H1 (cell line): ENCODE results near the gene USP24. TPM values are rescaled to one million over a fixed set of nuclear protein-coding genes. Genes with fewer than 3 reads are reported as not detected.

Experiments
- CTCF ChIA-PET: fragments of 300-600 bp; sonication (Branson Sonifier 250); formaldehyde crosslinking; loops from one replicate; lab custom pipeline; 2021; ENCODE audit not compliant: partially characterized antibody; lab: Charles Lee
- POLR2A ChIA-PET: fragments of 300-600 bp; sonication (Branson Sonifier 250); formaldehyde crosslinking; loops from one replicate; lab custom pipeline; 2021; ENCODE audit warnings: inconsistent platforms; ENCODE audit not compliant: partially characterized antibody; lab: Charles Lee
- DNase-seq, 2 experiments: peaks; one replicate each; pipeline versions ENCODE4 v3.0.0 to v3.0.0-alpha.2; 2010 to 2022; ENCODE audit warnings: low spot score in 2 of 2, low read depth in 1 of 2, mixed read lengths in 1 of 2
- FAIRE-seq: peaks from 2 replicates; lab custom pipeline; 2011; peaks lifted over from hg19 to GRCh38; lab: Jason Lieb, UNC
- H2AFZ ChIP-seq: 2 replicates; pipeline ENCODE4 v1.8.1; 2012; ENCODE audit warnings: low read length, inconsistent platforms
- H2AK5ac ChIP-seq: 2 replicates; pipeline ENCODE4 v1.6.1; 2013; ENCODE audit warnings: low read depth, low read length
- H2BK120ac ChIP-seq: replicated peaks from 2 replicates; pipeline ENCODE3; 2013; ENCODE audit warnings: low read depth, low read length, inconsistent platforms
- H2BK12ac ChIP-seq: 2 replicates; pipeline ENCODE4 v1.6.1; 2013; ENCODE audit warnings: low read depth, low read length
- H2BK15ac ChIP-seq: 2 replicates; pipeline ENCODE4 v1.6.1; 2013; ENCODE audit warnings: low read length
- H2BK20ac ChIP-seq: 2 replicates; pipeline ENCODE4 v1.6.1; 2013; ENCODE audit warnings: low read length
- H2BK5ac ChIP-seq: 2 replicates; pipeline ENCODE4 v1.6.1; 2013; ENCODE audit warnings: low read depth, low read length
- H3K14ac ChIP-seq: 2 replicates; pipeline ENCODE4 v1.6.1; 2013; ENCODE audit warnings: inconsistent platforms; ENCODE audit not compliant: insufficient read length
- H3K18ac ChIP-seq: 2 replicates; pipeline ENCODE4 v1.6.1; 2013; ENCODE audit warnings: low read length; ENCODE audit errors: extremely low read depth
- H3K23ac ChIP-seq: 2 replicates; pipeline ENCODE4 v1.6.1; 2013; ENCODE audit warnings: inconsistent platforms; ENCODE audit not compliant: insufficient read length
- H3K23me2 ChIP-seq: 2 replicates; pipeline ENCODE4 v1.6.1; 2013; ENCODE audit warnings: low read depth, low read length
- H3K27ac ChIP-seq: 2 replicates; pipeline ENCODE4 v1.6.1; 2011; ENCODE audit warnings: low read depth, low read length, inconsistent platforms
- H3K27me3 ChIP-seq, 4 experiments: replicated peaks in 1 of 4; 1 replicate in 1 of 4; 2 replicates in 3 of 4; pipeline versions ENCODE4 v1.6.1 to v1.8.1; 2011 to 2013; ENCODE audit warnings: low read length in 3 of 4, mild to moderate bottlenecking in 3 of 4, inconsistent platforms in 2 of 4, mixed read lengths in 2 of 4, moderate library complexity in 1 of 4; ENCODE audit not compliant: control insufficient read depth in 3 of 4, insufficient read depth in 3 of 4; ENCODE audit errors: extremely low read depth in 1 of 4
- H3K36me3 ChIP-seq, 4 experiments: 2 replicates each; pipeline versions ENCODE4 v1.6.1 to v1.8.1; 2011 to 2013; ENCODE audit warnings: mild to moderate bottlenecking in 4 of 4, low read length in 3 of 4, moderate library complexity in 2 of 4, control low read depth in 1 of 4, inconsistent platforms in 1 of 4; ENCODE audit not compliant: insufficient read depth in 4 of 4, control insufficient read depth in 2 of 4
- H3K4ac ChIP-seq: replicated peaks from 2 replicates; pipeline ENCODE3; 2013; ENCODE audit warnings: low read length, low read depth, mixed read lengths, inconsistent platforms; ENCODE audit not compliant: insufficient read length
- H3K4me1 ChIP-seq, 4 experiments: replicated peaks in 1 of 4; 1 replicate in 1 of 4; 2 replicates in 3 of 4; pipeline versions ENCODE4 v1.6.1 to v1.8.1; 2011 to 2013; ENCODE audit warnings: low read length in 3 of 4, inconsistent platforms in 2 of 4, mixed read lengths in 1 of 4; ENCODE audit not compliant: insufficient read depth in 4 of 4, control insufficient read depth in 3 of 4
- H3K4me2 ChIP-seq, 2 experiments: 2 replicates each; pipeline versions ENCODE4 v1.6.1 to v1.8.1; 2011 to 2013; ENCODE audit warnings: low read depth in 2 of 2, low read length in 2 of 2, control low read depth in 1 of 2, inconsistent platforms in 1 of 2, mild to moderate bottlenecking in 1 of 2; ENCODE audit not compliant: insufficient read depth in 1 of 2
- H3K4me3 ChIP-seq, 4 experiments: fragments of 200-600, 300-600 bp in 1 of 4; sonication (generic), shearing (Covaris generic), sonication (Bioruptor Twin) in 1 of 4; 2 replicates each; pipeline versions ENCODE4 v1.5.1 to v1.8.1; 2011 to 2016; ENCODE audit warnings: low read length in 4 of 4, low read depth in 3 of 4, control low read depth in 2 of 4, inconsistent platforms in 2 of 4, mild to moderate bottlenecking in 2 of 4, mixed read lengths in 1 of 4, moderate library complexity in 1 of 4; ENCODE audit not compliant: insufficient read depth in 2 of 4; ENCODE audit errors: extremely low read depth in 1 of 4
- H3K56ac ChIP-seq: replicated peaks from 2 replicates; pipeline ENCODE3; 2013; ENCODE audit warnings: low read depth, mild to moderate bottlenecking, mixed read lengths, low read length, inconsistent platforms; ENCODE audit not compliant: insufficient read length
- H3K79me1 ChIP-seq: 2 replicates; pipeline ENCODE4 v1.6.1; 2013; ENCODE audit warnings: low read depth, low read length, control low read depth
- H3K79me2 ChIP-seq, 2 experiments: 2 replicates each; pipeline versions ENCODE4 v1.6.1 to v1.8.1; 2012 to 2013; ENCODE audit warnings: low read length in 2 of 2, mild to moderate bottlenecking in 2 of 2, inconsistent platforms in 1 of 2; ENCODE audit not compliant: insufficient read depth in 2 of 2, control insufficient read depth in 1 of 2
- H3K9ac ChIP-seq, 4 experiments: replicated peaks in 1 of 4; 1 replicate in 1 of 4; 2 replicates in 3 of 4; pipeline versions ENCODE4 v1.6.1 to v1.8.1; 2011 to 2013; ENCODE audit warnings: low read depth in 3 of 4, low read length in 3 of 4, control low read depth in 2 of 4, mild to moderate bottlenecking in 2 of 4, moderate library complexity in 2 of 4, inconsistent platforms in 1 of 4; ENCODE audit errors: extremely low read depth in 1 of 4
- H3K9me3 ChIP-seq, 2 experiments: 2 replicates each; pipeline versions ENCODE4 v1.6.1 to v1.8.1; 2012 to 2013; ENCODE audit warnings: mild to moderate bottlenecking in 2 of 2, moderate library complexity in 2 of 2, control low read depth in 1 of 2, inconsistent platforms in 1 of 2, low read depth in 1 of 2, low read length in 1 of 2, mixed read lengths in 1 of 2; ENCODE audit not compliant: insufficient read depth in 2 of 2
- H4K20me1 ChIP-seq, 2 experiments: replicated peaks in 1 of 2; 2 replicates each; pipeline versions ENCODE3 to v1.8.1; 2011 to 2013; ENCODE audit warnings: inconsistent platforms in 2 of 2, low read length in 2 of 2, mild to moderate bottlenecking in 1 of 2; ENCODE audit not compliant: insufficient read depth in 2 of 2, control insufficient read depth in 1 of 2
- H4K5ac ChIP-seq: 2 replicates; pipeline ENCODE4 v1.6.1; 2013; ENCODE audit warnings: low read length, low read depth, mixed read lengths, inconsistent platforms; ENCODE audit not compliant: insufficient read length
- H4K8ac ChIP-seq: 2 replicates; pipeline ENCODE4 v1.8.0; 2013; ENCODE audit warnings: mild to moderate bottlenecking, moderate library complexity, low read length, inconsistent platforms; ENCODE audit not compliant: insufficient read depth; ENCODE audit errors: extremely low read depth
- H4K91ac ChIP-seq: replicated peaks from 2 replicates; pipeline ENCODE3; 2013; ENCODE audit warnings: low read length, mixed read lengths, inconsistent platforms; ENCODE audit not compliant: insufficient read length
- RAD21 ChIP-seq, 2 experiments: IDR thresholded peaks in 1 of 2; conservative IDR thresholded peaks in 1 of 2; 2 replicates each; pipeline ENCODE4 v1.6.1; 2011; ENCODE audit warnings: low read depth in 2 of 2, low read length in 2 of 2, improper control_type of control experiment in 1 of 2, inconsistent platforms in 1 of 2, mild to moderate bottlenecking in 1 of 2, moderate library complexity in 1 of 2
- SAP30 ChIP-seq: fragments of 300-600 bp; sonication (generic); IDR thresholded peaks from 2 replicates; pipeline ENCODE4 v1.7.1; 2012; ENCODE audit warnings: low read length, moderate library complexity, mild to moderate bottlenecking, inconsistent platforms; ENCODE audit not compliant: insufficient read depth, insufficient replicate concordance
- WGBS, 2 experiments: shearing (Covaris generic) in 1 of 2; methylation state at CpG; one replicate each; pipeline versions ENCODE4 v1.1.6 to v1.1.7; 2013 to 2015; ENCODE audit warnings: low lambda C conversion rate in 2 of 2, mixed read lengths in 2 of 2, inconsistent platforms in 1 of 2, low coverage in 1 of 2, missing lambda C conversion rate in 1 of 2; ENCODE audit not compliant: insufficient replicate concordance in 2 of 2, insufficient coverage in 1 of 2, insufficient read length in 1 of 2; ENCODE audit errors: extremely low coverage in 1 of 2, missing lambda C conversion rate in 1 of 2; 5-methylcytosine and 5-hydroxymethylcytosine counted together
- polyA plus RNA-seq, 7 experiments: library from polyadenylated mRNA; depleted of rRNA in 3 of 7; stranded (reverse) in 5 of 7; unstranded in 2 of 7; fragments of >200 nt in 5 of 7; fragments of 200-250 nt in 2 of 7; gene quantifications; 1 replicate in 5 of 7; 2 replicates in 1 of 7; 4 replicates in 1 of 7; pipeline versions ENCODE4 v1.2.1 to v1.2.3, GENCODE V29; 2011 to 2013; ENCODE audit warnings: missing spikeins in 2 of 7, mixed read lengths in 2 of 7
- total RNA-seq: library from RNA; stranded (reverse); fragmentation: NEBNext Ultra II Directional; extraction: Animal tissue kit (Norgen Biotek cat#: 25700); gene quantifications from 2 replicates; pipeline ENCODE4 v1.2.1, GENCODE V29; 2021
- TF ChIP-seq, protein P1 (sequence below), 3 experiments: IDR thresholded peaks; 1 replicate in 2 of 3; 2 replicates in 1 of 3; pipeline versions ENCODE4 v1.5.1 to v1.6.1; 2011; ENCODE audit warnings: low read length in 3 of 3, mild to moderate bottlenecking in 3 of 3, inconsistent platforms in 2 of 3, low read depth in 1 of 3, moderate library complexity in 1 of 3; ENCODE audit not compliant: insufficient read depth in 1 of 3; ENCODE audit errors: control extremely low read depth in 1 of 3

Gene USP24
- total and polyA plus RNA-seq, 2 of the 8 experiments (the other 6 are each of a cell fraction or from before 2014, with no cell fraction given) = 11.1 to 34.6 TPM

DNA sequence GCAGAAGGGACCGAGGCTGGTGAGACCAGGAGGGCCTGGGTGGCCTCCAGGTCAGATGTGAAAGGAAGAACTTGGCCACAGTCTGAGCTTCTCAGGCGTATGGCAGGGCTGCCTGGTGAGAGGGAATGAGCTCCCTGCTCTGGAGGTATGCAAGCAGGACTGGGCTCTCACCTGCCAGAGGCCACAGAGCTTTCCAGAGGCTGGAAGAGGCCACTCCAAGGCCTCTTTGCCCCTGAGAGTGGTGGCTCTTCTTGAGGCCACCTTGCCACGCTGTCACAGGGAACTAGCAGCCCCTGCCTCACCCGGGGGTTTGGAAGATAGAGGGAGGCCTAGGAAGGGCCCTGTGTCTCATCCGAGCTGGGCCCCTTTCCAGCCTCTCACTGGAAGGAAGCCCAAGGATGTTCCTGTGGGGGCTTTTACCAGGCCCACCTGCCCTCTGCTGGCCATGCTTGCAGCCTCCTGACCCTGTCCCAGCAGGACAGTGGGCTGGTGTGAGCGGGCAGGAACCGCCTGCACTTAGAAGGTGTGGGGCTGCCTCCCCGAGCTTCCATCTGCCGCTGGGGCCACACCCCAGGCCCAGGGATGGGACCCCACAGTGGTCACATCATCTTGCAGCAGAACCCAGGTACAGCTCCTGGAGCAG is 165.8 kb downstream of the USP24 start:
- H3K23ac ChIP-seq = no peak overlapping the region
- no peak overlapping the region for H3K18ac ChIP-seq
- H4K5ac ChIP-seq = no peak overlapping the region
- H2BK20ac ChIP-seq = no peak overlapping the region
- no peak overlapping the region for H2BK12ac ChIP-seq
- H3K9me3 ChIP-seq = no peaks in the 10 kb centered on the region
- H3K9ac ChIP-seq = no peak overlapping the region
- peaks cover 0 to 16% (median 2%) of the 10 kb centered on the region in 4 experiments; a peak in 3 of 8 replicates for H3K36me3 ChIP-seq
- WGBS, 2 experiments = 94% methylated on average over 9 of the region's 9 CpGs; no CpG with 5 or more reads in 1 of the 2 experiments
- no peak overlapping the region for H4K91ac ChIP-seq
- CTCF ChIA-PET = interaction anchor here (0.8 to 4.3 kb wide), 20 partner anchors 9 to 112 kb away, joined by 3 to 31 read pairs (median 4); partner anchors contain the start of gene PCSK9
- no peaks in the 10 kb centered on the region for H3K4me1 ChIP-seq
- no peaks in the 10 kb centered on the region; the same call in none of the 2 replicates for H3K79me1 ChIP-seq
- no peaks in the 10 kb centered on the region for H3K79me2 ChIP-seq
- TF ChIP-seq, protein P1, sequence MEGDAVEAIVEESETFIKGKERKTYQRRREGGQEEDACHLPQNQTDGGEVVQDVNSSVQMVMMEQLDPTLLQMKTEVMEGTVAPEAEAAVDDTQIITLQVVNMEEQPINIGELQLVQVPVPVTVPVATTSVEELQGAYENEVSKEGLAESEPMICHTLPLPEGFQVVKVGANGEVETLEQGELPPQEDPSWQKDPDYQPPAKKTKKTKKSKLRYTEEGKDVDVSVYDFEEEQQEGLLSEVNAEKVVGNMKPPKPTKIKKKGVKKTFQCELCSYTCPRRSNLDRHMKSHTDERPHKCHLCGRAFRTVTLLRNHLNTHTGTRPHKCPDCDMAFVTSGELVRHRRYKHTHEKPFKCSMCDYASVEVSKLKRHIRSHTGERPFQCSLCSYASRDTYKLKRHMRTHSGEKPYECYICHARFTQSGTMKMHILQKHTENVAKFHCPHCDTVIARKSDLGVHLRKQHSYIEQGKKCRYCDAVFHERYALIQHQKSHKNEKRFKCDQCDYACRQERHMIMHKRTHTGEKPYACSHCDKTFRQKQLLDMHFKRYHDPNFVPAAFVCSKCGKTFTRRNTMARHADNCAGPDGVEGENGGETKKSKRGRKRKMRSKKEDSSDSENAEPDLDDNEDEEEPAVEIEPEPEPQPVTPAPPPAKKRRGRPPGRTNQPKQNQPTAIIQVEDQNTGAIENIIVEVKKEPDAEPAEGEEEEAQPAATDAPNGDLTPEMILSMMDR (IDR thresholded peaks at IDR 0.05; ENCODE audit: control extremely low read depth in 1 of 3, insufficient read depth in 1 of 3, low read depth in 1 of 3, low read length in 3 of 3) = peak in 2 of 3 experiments; percentile 23 to 32; a peak in 2 of 4 replicates
- TF ChIP-seq RAD21 (IDR thresholded peaks at IDR 0.05 in 1 of 2, conservative IDR thresholded peaks at IDR 0.05 in 1 of 2; ENCODE audit: low read depth in 2 of 2, low read length in 2 of 2) = peak; percentile 21 to 30; a peak in 2 of 4 replicates
- TF ChIP-seq SAP30 = no peak
- FAIRE-seq = no peak
- no peaks in the 10 kb centered on the region for H3K23me2 ChIP-seq
- H2BK15ac ChIP-seq = no peak overlapping the region
- H3K4me2 ChIP-seq = no peak overlapping the region
- DNase-seq = no peak
- H3K14ac ChIP-seq = no peak overlapping the region
- no peak overlapping the region for H3K4ac ChIP-seq
- peak overlapping the region; percentile 14; the same call in 1 of the 2 replicates for H4K8ac ChIP-seq
- no peaks in the 10 kb centered on the region for H3K27me3 ChIP-seq
- no peak overlapping the region for H2AFZ ChIP-seq
- H2BK5ac ChIP-seq = no peak overlapping the region
- H2BK120ac ChIP-seq = no peak overlapping the region
- no peak overlapping the region for H3K56ac ChIP-seq
- no peak overlapping the region; the same call in 1 of the 2 replicates for H3K27ac ChIP-seq
- no peak overlapping the region for H2AK5ac ChIP-seq
- POLR2A ChIA-PET = interaction anchor here (0.5 to 1.4 kb wide), 2 partner anchors 10 to 1077 kb away, joined by 3 to 4 read pairs; no protein-coding TSS in a partner anchor
- peaks cover 0 to 33% of the 10 kb centered on the region in 2 experiments for H4K20me1 ChIP-seq
- no peak overlapping the region for H3K4me3 ChIP-seq
